Measurements from ENCODE around the gene MBD6.

DNA sequence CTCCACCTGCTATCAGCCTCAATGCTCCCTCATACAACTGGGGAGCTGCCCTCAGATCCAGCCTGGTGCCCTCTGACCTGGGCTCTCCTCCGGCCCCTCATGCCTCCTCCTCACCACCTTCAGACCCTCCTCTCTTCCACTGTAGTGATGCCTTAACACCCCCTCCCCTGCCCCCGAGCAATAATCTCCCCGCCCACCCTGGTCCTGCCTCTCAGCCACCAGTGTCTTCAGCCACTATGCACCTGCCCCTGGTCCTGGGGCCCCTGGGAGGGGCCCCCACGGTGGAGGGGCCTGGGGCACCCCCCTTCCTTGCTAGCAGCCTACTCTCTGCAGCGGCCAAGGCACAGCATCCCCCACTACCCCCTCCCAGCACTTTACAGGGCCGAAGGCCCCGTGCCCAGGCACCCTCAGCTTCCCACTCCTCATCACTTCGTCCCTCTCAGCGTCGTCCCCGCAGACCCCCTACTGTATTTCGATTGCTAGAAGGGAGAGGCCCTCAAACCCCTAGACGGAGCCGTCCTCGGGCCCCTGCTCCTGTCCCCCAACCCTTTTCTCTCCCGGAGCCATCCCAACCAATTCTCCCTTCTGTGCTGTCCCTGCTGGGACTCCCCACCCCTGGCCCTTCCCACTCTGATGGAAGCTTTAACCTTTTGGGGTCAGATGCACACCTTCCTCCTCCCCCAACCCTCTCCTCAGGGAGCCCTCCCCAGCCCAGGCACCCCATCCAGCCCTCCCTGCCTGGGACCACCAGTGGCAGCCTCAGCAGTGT lies 3.2 kb downstream of the MBD6 start:
- TF ChIP-seq POLR2A (IDR thresholded peaks at IDR 0.05), result no peak
- TF ChIP-seq CTCF (IDR thresholded peaks at IDR 0.05), result no peak

All from heart left ventricle (tissue), 13 donors.